A549 (cell line): ENCODE results near the gene ACSM5. TPM values are rescaled to one million over a fixed set of nuclear protein-coding genes. Genes with fewer than 3 reads are reported as not detected.

Experiments
- ATAC-seq, 2 experiments: fragments of 200-7000 bp in 1 of 2; fragments of >200 bp in 1 of 2; cut with Nextera tagmentation in 1 of 2; cut with Tn5 transposase in 1 of 2; 3 replicates each; pipeline versions ENCODE4 v1.8.0 to v1.9.1; 2018 to 2020; ENCODE audit warnings: mild to moderate bottlenecking in 1 of 2, moderate library complexity in 1 of 2
- CTCF ChIA-PET: fragments of 300-600 bp; sonication (Branson Sonifier 250); formaldehyde crosslinking; extraction: SDS; loops from one replicate; lab custom pipeline; 2021; ENCODE audit warnings: antibody characterized with exemption, inconsistent platforms; lab: Yijun Ruan, JAX
- POLR2A ChIA-PET: fragments of 350-600 bp; formaldehyde crosslinking; extraction: SDS; loops from one replicate; lab custom pipeline; 2021; ENCODE audit warnings: antibody characterized with exemption, inconsistent platforms; lab: Yijun Ruan, JAX
- DNase-seq, 2 experiments: peaks; one replicate each; pipeline versions ENCODE4 v3.0.0 to v3.0.0-alpha.2; 2011 to 2016; ENCODE audit warnings: low read depth in 1 of 2, low spot score in 1 of 2
- FAIRE-seq: peaks from 2 replicates; lab custom pipeline; 2011; peaks lifted over from hg19 to GRCh38; lab: Jason Lieb, UNC
- H3K27ac ChIP-seq, 2 experiments: fragments of >200 bp; sonication (Bioruptor Twin); formaldehyde crosslinking; 3 replicates each; pipeline ENCODE4 v1.5.1; 2016 to 2017
- H3K4me1 ChIP-seq: fragments of >200 bp; sonication (Bioruptor Twin); formaldehyde crosslinking; 3 replicates; pipeline ENCODE4 v1.6.1; 2016
- H3K4me2 ChIP-seq: fragments of >200 bp; sonication (Bioruptor Twin); formaldehyde crosslinking; 3 replicates; pipeline ENCODE4 v1.6.1; 2016
- H3K4me3 ChIP-seq: fragments of >200 bp; sonication (Bioruptor Twin); formaldehyde crosslinking; 3 replicates; pipeline ENCODE4 v1.5.1; 2016
- H3K9me3 ChIP-seq: fragments of >200 bp; sonication (Bioruptor Twin); formaldehyde crosslinking; 3 replicates; pipeline ENCODE4 v1.6.1; 2016
- BHLHE40 ChIP-seq: IDR thresholded peaks from 2 replicates; pipeline ENCODE4 v1.6.1; 2012; ENCODE audit warnings: low read depth, low read length, inconsistent platforms
- CBX2 ChIP-seq: fragments of 200-600 bp; sonication (generic); IDR thresholded peaks from 2 replicates; pipeline ENCODE4 v1.6.1; 2016; ENCODE audit warnings: low read depth, mild to moderate bottlenecking, borderline replicate concordance
- CBX8 ChIP-seq: fragments of 200-600 bp; sonication (generic); IDR thresholded peaks from 2 replicates; pipeline ENCODE4 v1.6.1; 2016
- CHD2 ChIP-seq: fragments of 150-350 bp; IDR thresholded peaks from 2 replicates; pipeline ENCODE4 v1.6.1; 2014; ENCODE audit warnings: low read length; ENCODE audit not compliant: partially characterized antibody
- CHD4 ChIP-seq: fragments of 200-600 bp; sonication (generic); IDR thresholded peaks from 2 replicates; pipeline ENCODE4 v1.6.1; 2016; ENCODE audit warnings: antibody characterized with exemption, mild to moderate bottlenecking, borderline replicate concordance
- EHMT2 ChIP-seq: fragments of 200-600 bp; sonication (generic); IDR thresholded peaks from 2 replicates; pipeline ENCODE4 v1.6.1; 2016; ENCODE audit warnings: antibody characterized with exemption, low read depth, mild to moderate bottlenecking, moderate library complexity
- FOSL2 ChIP-seq, 2 experiments: fragments of 450-650 bp in 1 of 2; fragments of >200 bp in 1 of 2; sonication (Bioruptor Twin) in 1 of 2; formaldehyde crosslinking; IDR thresholded peaks; 2 replicates each; pipeline versions ENCODE4 v1.5.0 to v1.6.1; 2016 to 2020; ENCODE audit warnings: mild to moderate bottlenecking in 1 of 2, moderate library complexity in 1 of 2
- FOXS1 ChIP-seq: fragments of 250-450 bp; sonication (Bioruptor Pico); IDR thresholded peaks from 2 replicates; pipeline ENCODE4 v1.5.0; 2020; ENCODE audit warnings: mild to moderate bottlenecking, moderate library complexity
- HEYL ChIP-seq: fragments of 250-450 bp; sonication (Bioruptor Pico); IDR thresholded peaks from 2 replicates; pipeline ENCODE4 v1.8.0; 2021; ENCODE audit warnings: mild to moderate bottlenecking, moderate library complexity
- HOXB5 ChIP-seq: fragments of 250-450 bp; sonication (Bioruptor Pico); IDR thresholded peaks from 2 replicates; pipeline ENCODE4 v1.5.0; 2020; ENCODE audit warnings: mild to moderate bottlenecking, moderate library complexity
- MAFK ChIP-seq: fragments of 450-650 bp; IDR thresholded peaks from 2 replicates; pipeline ENCODE4 v1.6.1; 2014; ENCODE audit not compliant: partially characterized antibody
- POLR2A ChIP-seq: IDR thresholded peaks from 2 replicates; pipeline ENCODE4 v1.6.1; 2012; ENCODE audit warnings: mild to moderate bottlenecking, low read length
- POLR2AphosphoS2 ChIP-seq: conservative IDR thresholded peaks from 2 replicates; pipeline ENCODE4 v1.6.1; 2012; ENCODE audit warnings: low read length, improper control_type of control experiment, inconsistent platforms
- RAD21 ChIP-seq, 2 experiments: fragments of >200 bp in 1 of 2; sonication (Bioruptor Twin) in 1 of 2; formaldehyde crosslinking in 1 of 2; IDR thresholded peaks in 1 of 2; conservative IDR thresholded peaks in 1 of 2; 2 replicates in 1 of 2; 3 replicates in 1 of 2; pipeline ENCODE4 v1.6.1; 2012 to 2018; ENCODE audit warnings: inconsistent platforms in 1 of 2
- RARB ChIP-seq: fragments of 250-450 bp; sonication (Bioruptor Pico); IDR thresholded peaks from 2 replicates; pipeline ENCODE4 v1.8.0; 2021; ENCODE audit warnings: mild to moderate bottlenecking, moderate library complexity
- RCOR1 ChIP-seq: fragments of 150-350 bp; IDR thresholded peaks from 2 replicates; pipeline ENCODE4 v1.6.1; 2014; ENCODE audit warnings: antibody characterized with exemption, low read length, low read depth
- RNF2 ChIP-seq: fragments of 200-600 bp; sonication (generic); IDR thresholded peaks from 2 replicates; pipeline ENCODE4 v1.6.1; 2016; ENCODE audit warnings: low read depth, mild to moderate bottlenecking, antibody characterized with exemption, moderate library complexity, borderline replicate concordance
- ZFP36 ChIP-seq: fragments of 450-650 bp; IDR thresholded peaks from 2 replicates; pipeline ENCODE4 v1.6.1; 2014; ENCODE audit warnings: borderline replicate concordance; ENCODE audit not compliant: partially characterized antibody
- WGBS: methylation state at CpG from one replicate; pipeline ENCODE4 v1.1.6; 2017; ENCODE audit errors: missing lambda C conversion rate; 5-methylcytosine and 5-hydroxymethylcytosine counted together
- polyA plus RNA-seq, 4 experiments: library from polyadenylated mRNA; depleted of rRNA in 3 of 4; stranded (reverse); fragments of >200 nt; fragmentation: RNase III in 1 of 4; extraction: RNeasy Plus Mini Kit Qiagen cat#74134 plus additional on column Dnase treatment in 1 of 4; gene quantifications; 2 replicates in 3 of 4; 3 replicates in 1 of 4; pipeline ENCODE4 v1.2.3, GENCODE V29; 2011 to 2017
- TF ChIP-seq, protein P1 (sequence below): fragments of 150-350 bp; IDR thresholded peaks from 2 replicates; pipeline ENCODE4 v1.6.1; 2014; ENCODE audit warnings: low read depth, mild to moderate bottlenecking, low read length
- TF ChIP-seq, protein P2 (sequence below): fragments of 200-600 bp; sonication (generic); IDR thresholded peaks from 2 replicates; pipeline ENCODE4 v1.6.1; 2016; ENCODE audit warnings: antibody characterized with exemption, mild to moderate bottlenecking, moderate library complexity
- TF ChIP-seq, protein P3 (sequence below): fragments of 250-450 bp; sonication (Bioruptor Pico); IDR thresholded peaks from 2 replicates; pipeline ENCODE4 v1.5.0; 2020; ENCODE audit warnings: low read depth, mild to moderate bottlenecking, moderate library complexity
- TF ChIP-seq, protein P4 (sequence below): IDR thresholded peaks from 2 replicates; pipeline ENCODE4 v1.6.1; 2012; ENCODE audit warnings: low read depth, borderline replicate concordance
- TF ChIP-seq, protein P5 (sequence below): fragments of >200 bp; sonication (Bioruptor Twin); formaldehyde crosslinking; IDR thresholded peaks from 3 replicates; pipeline ENCODE4 v1.5.1; 2016
- TF ChIP-seq, protein P6 (sequence below): fragments of 450-650 bp; IDR thresholded peaks from 2 replicates; pipeline ENCODE4 v1.6.1; 2014; ENCODE audit warnings: antibody characterized with exemption
- TF ChIP-seq, protein P7 (sequence below): fragments of >200 bp; sonication (Bioruptor Twin); formaldehyde crosslinking; IDR thresholded peaks from 2 replicates; pipeline ENCODE4 v1.6.1; 2016

ACSM5 gene
- polyA plus RNA-seq, 2 of the 4 experiments (the other 2 are of a cell fraction): not detected

DNA sequence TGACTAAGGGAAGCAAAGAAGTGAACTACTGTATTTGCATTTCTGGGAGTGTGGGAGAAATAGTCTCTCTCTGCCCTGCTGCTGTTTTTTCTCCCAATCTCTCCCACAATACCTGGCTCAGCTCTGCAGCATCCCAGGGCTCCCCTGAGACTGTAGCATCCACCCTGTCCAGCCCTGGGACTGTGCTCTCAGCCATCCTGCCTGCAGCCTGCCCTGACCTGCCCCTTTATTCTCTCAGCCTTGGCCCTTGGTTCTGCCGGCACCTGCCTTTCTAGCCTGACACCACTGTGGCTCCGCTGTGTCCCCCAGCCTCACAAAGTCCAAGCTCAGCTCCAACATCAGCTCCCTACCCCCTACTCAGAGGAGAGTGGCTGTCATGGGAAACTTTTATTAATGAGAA, 6.7 kb upstream of the ACSM5 start:
- no peak overlapping the region for H3K4me2 ChIP-seq
- no peak for DNase-seq
- ChIA-PET POLR2A (no interaction called here), CTCF (interaction anchor here (0.9 to 1.7 kb wide), 2 partner anchors 495 to 900 kb away, joined by 3 to 7 read pairs; no protein-coding TSS in a partner anchor)
- H3K27ac ChIP-seq: no peak overlapping the region
- no peaks in the 10 kb centered on the region for H3K9me3 ChIP-seq
- WGBS: 92% methylated on average over 2 of the region's 2 CpGs
- no peak for FAIRE-seq
- H3K4me3 ChIP-seq: no peak overlapping the region
- no peaks in the 10 kb centered on the region for H3K4me1 ChIP-seq
- peak in 1 of 2 experiments; percentile 31; a peak in 1 of 6 replicates for ATAC-seq
- TF ChIP-seq CBX8: no peak
- no peak for TF ChIP-seq RARB
- TF ChIP-seq FOXS1 (CRISPR knock-in tag): no peak
- no peak for TF ChIP-seq RAD21 (conservative IDR thresholded peaks at IDR 0.05 in 1 of 2, IDR thresholded peaks at IDR 0.05 in 1 of 2)
- TF ChIP-seq, protein P1, sequence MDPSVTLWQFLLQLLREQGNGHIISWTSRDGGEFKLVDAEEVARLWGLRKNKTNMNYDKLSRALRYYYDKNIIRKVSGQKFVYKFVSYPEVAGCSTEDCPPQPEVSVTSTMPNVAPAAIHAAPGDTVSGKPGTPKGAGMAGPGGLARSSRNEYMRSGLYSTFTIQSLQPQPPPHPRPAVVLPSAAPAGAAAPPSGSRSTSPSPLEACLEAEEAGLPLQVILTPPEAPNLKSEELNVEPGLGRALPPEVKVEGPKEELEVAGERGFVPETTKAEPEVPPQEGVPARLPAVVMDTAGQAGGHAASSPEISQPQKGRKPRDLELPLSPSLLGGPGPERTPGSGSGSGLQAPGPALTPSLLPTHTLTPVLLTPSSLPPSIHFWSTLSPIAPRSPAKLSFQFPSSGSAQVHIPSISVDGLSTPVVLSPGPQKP: no peak
- TF ChIP-seq, protein P2, sequence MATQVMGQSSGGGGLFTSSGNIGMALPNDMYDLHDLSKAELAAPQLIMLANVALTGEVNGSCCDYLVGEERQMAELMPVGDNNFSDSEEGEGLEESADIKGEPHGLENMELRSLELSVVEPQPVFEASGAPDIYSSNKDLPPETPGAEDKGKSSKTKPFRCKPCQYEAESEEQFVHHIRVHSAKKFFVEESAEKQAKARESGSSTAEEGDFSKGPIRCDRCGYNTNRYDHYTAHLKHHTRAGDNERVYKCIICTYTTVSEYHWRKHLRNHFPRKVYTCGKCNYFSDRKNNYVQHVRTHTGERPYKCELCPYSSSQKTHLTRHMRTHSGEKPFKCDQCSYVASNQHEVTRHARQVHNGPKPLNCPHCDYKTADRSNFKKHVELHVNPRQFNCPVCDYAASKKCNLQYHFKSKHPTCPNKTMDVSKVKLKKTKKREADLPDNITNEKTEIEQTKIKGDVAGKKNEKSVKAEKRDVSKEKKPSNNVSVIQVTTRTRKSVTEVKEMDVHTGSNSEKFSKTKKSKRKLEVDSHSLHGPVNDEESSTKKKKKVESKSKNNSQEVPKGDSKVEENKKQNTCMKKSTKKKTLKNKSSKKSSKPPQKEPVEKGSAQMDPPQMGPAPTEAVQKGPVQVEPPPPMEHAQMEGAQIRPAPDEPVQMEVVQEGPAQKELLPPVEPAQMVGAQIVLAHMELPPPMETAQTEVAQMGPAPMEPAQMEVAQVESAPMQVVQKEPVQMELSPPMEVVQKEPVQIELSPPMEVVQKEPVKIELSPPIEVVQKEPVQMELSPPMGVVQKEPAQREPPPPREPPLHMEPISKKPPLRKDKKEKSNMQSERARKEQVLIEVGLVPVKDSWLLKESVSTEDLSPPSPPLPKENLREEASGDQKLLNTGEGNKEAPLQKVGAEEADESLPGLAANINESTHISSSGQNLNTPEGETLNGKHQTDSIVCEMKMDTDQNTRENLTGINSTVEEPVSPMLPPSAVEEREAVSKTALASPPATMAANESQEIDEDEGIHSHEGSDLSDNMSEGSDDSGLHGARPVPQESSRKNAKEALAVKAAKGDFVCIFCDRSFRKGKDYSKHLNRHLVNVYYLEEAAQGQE: no peak
- TF ChIP-seq POLR2AphosphoS2: no peak
- no peak for TF ChIP-seq CHD4
- TF ChIP-seq BHLHE40: no peak
- TF ChIP-seq HOXB5 (CRISPR knock-in tag): no peak
- no peak for TF ChIP-seq RNF2
- TF ChIP-seq ZFP36: no peak

DNA sequence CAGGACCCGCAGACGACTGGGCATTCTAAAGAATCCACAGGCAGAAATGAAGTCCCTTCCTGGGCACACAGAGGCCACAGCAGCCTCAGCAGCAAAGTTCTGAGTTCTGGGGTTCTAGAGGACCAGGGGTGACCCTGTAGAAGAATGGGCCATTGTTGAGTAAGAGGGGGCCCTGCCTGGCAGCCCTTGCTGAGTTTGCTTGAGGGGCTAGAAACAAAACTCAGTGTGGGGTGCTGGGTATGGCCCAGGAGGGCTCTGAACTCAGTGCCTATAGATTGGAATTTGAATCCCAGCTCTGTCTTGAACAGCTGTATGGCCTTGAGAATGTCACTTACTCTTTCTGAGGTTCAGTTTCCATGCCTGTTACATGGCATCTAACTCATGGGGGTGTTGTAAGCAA, 4.7 kb upstream of the ACSM5 start, which contains the start of gene PDILT:
Gene PDILT, minus strand, starts transcription at position 101 of the 400 bp plus-strand sequence. CDS start 5,437 bp downstream, outside the sequence.
- Histone ChIP-seq H3K9me3 (no peaks in the 10 kb centered on the region), H3K27ac (no peak within 1 kb of the TSS), H3K4me1 (no peaks in the 10 kb centered on the region), H3K4me2 (no peak within 1 kb of the TSS), H3K4me3 (no peak within 1 kb of the TSS)
- ATAC-seq (no peak), FAIRE-seq (no peak), DNase-seq (no peak)
- no CpG with 5 or more reads among the region's 2 CpGs for WGBS
- POLR2A ChIA-PET: no interaction called here
- CTCF ChIA-PET: interaction anchor here (0.9 to 2.5 kb wide), 3 partner anchors 18 to 105 kb away, joined by 3 to 7 read pairs (median 3); no protein-coding TSS in a partner anchor
- TF ChIP-seq BHLHE40: no peak
- TF ChIP-seq, protein P3, sequence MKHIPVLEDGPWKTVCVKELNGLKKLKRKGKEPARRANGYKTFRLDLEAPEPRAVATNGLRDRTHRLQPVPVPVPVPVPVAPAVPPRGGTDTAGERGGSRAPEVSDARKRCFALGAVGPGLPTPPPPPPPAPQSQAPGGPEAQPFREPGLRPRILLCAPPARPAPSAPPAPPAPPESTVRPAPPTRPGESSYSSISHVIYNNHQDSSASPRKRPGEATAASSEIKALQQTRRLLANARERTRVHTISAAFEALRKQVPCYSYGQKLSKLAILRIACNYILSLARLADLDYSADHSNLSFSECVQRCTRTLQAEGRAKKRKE (CRISPR knock-in tag): no peak
- TF ChIP-seq RARB: no peak
- TF ChIP-seq HEYL: no peak
- TF ChIP-seq, protein P4, sequence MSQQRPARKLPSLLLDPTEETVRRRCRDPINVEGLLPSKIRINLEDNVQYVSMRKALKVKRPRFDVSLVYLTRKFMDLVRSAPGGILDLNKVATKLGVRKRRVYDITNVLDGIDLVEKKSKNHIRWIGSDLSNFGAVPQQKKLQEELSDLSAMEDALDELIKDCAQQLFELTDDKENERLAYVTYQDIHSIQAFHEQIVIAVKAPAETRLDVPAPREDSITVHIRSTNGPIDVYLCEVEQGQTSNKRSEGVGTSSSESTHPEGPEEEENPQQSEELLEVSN: no peak
- no peak for TF ChIP-seq CBX2
- TF ChIP-seq MAFK: no peak
- TF ChIP-seq, protein P5, sequence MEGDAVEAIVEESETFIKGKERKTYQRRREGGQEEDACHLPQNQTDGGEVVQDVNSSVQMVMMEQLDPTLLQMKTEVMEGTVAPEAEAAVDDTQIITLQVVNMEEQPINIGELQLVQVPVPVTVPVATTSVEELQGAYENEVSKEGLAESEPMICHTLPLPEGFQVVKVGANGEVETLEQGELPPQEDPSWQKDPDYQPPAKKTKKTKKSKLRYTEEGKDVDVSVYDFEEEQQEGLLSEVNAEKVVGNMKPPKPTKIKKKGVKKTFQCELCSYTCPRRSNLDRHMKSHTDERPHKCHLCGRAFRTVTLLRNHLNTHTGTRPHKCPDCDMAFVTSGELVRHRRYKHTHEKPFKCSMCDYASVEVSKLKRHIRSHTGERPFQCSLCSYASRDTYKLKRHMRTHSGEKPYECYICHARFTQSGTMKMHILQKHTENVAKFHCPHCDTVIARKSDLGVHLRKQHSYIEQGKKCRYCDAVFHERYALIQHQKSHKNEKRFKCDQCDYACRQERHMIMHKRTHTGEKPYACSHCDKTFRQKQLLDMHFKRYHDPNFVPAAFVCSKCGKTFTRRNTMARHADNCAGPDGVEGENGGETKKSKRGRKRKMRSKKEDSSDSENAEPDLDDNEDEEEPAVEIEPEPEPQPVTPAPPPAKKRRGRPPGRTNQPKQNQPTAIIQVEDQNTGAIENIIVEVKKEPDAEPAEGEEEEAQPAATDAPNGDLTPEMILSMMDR: no peak
- TF ChIP-seq POLR2A: no peak
- TF ChIP-seq, protein P1: no peak
- no peak for TF ChIP-seq RCOR1
- TF ChIP-seq EHMT2: no peak
- TF ChIP-seq, protein P6, sequence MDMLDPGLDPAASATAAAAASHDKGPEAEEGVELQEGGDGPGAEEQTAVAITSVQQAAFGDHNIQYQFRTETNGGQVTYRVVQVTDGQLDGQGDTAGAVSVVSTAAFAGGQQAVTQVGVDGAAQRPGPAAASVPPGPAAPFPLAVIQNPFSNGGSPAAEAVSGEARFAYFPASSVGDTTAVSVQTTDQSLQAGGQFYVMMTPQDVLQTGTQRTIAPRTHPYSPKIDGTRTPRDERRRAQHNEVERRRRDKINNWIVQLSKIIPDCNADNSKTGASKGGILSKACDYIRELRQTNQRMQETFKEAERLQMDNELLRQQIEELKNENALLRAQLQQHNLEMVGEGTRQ: no peak
- TF ChIP-seq FOSL2 (IDR thresholded peaks at IDR 0.05): no peak
- TF ChIP-seq FOSL2 (CRISPR knock-in tag; IDR thresholded peaks at IDR 0.05): no peak
- TF ChIP-seq, protein P7, sequence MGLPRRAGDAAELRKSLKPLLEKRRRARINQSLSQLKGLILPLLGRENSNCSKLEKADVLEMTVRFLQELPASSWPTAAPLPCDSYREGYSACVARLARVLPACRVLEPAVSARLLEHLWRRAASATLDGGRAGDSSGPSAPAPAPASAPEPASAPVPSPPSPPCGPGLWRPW: no peak
- no peak for TF ChIP-seq CHD2
